Measurements from ENCODE around the gene CTNNA1.

The CTNNA1 gene

DNA sequence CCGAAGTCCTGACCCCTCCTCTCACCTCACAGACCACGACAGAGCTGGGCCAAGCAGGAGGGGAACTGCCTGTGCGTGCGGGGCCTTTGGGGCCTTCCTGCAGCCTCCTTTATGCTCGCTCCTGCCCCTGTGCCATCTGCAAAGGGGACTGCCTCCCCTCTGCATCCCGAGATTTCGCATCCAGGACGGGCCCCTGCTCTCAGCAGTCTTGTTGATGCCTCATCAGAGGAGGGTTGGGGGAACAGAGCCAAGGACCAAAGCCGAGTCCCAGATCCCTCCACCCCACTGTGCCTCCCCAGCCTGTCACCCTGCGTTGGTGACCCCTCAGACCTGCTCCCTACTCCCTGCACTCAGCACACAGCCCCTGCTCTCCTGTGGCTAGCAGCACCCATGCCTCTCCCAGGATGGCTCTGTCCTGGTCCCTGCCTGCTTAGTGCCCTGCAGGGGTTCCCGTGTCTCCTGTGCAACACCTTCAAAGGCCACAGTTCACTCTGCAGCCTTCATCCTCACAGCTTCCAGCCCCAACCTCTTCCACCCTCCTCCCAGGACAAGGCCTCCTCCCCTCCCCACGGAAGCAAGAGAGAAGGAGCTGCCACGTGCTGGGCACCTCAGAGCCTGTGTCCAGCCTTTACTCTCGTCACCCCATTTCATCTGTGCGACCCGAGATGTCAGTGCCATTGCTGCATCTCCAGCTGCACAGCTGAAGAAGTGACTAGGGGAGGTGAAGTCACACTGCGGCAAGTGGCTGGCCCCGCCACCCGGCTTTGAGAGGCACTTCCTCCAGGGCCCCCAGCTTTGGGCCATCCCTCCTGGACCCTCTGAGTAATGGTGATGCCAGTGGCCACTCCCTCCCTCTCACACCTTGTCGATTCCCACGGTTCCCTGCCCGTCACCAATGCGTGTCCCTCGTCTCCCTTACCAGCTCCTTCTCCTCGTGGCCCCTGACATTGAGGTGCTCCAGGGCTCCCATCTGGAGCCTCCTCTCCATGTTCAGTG, 184.5 kb downstream of the CTNNA1 start:
- DNase-seq: no peak

- DNase-seq: no peak
Observed at GRCh38 chr5:138938526-138938925, 185.3 kb downstream of the CTNNA1 start.

DNA sequence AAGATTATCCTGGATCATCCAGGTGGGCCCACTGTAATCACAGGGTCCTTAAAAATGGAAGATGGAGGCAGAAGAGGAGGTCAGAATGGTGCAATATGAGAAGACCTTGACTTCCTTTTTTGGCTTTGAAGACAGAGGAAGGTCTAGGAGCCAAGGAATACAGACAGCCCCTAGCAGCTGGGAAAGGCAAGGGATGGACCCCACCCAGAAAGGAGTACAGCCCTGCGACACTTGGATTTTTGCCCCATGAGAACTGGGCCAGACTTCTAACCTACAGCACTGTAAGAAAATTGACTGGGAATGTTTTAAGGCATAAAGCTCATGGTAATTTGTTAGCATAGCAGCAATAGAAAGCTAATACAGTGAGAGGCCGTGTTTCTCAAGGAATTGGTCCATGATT, 188.8 kb downstream of the CTNNA1 start:
- no peak for DNase-seq

DNA sequence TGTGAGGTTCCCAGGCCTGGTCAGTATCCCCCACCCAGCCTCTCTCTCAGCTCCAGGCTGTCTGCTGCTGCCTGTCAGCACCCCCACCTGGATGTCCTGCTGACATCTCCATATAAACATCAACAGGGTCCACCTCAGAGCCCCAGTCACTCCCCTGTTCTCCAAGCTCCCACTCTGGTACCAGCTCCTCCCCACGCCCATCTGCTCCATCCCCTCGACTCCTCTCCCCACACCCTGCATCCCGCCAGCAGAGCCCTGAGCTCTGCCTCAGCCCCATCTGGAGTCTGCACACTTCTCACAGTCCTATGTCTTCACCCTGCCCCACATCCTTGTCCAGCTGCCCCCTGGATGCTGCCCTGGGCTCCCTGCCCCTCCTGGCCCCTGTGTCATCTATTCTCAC, 189.6 kb downstream of the CTNNA1 start:
- DNase-seq: no peak

DNA sequence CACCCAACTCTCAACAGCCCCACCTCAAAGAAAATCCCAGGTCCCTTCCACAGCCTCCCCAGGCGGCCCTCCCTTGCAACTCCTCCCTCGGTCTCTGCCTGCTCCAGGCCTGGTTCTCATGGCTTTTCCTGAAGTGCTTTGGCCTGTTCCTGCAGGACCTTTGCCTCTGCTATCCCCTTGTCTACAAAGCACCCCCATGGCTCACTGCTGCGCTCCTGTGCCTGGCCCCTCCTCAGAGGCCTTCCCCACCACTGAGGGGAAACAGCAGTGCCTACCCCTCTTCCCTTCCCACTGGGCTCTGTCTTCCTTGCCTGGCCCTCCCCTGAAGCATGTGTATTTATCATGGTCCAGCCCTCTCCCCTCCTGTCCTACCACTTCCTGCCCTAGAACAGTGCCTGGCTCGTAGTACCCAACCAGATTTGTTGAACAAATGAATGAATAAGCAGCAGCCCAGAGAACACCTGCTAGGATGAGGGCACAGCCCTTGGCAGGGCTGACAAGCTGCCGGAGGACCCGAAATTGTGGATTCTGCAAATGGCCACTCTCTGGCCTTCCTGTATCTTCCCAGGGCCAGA, 190.5 kb downstream of the CTNNA1 start:
- DNase-seq: no peak

DNA sequence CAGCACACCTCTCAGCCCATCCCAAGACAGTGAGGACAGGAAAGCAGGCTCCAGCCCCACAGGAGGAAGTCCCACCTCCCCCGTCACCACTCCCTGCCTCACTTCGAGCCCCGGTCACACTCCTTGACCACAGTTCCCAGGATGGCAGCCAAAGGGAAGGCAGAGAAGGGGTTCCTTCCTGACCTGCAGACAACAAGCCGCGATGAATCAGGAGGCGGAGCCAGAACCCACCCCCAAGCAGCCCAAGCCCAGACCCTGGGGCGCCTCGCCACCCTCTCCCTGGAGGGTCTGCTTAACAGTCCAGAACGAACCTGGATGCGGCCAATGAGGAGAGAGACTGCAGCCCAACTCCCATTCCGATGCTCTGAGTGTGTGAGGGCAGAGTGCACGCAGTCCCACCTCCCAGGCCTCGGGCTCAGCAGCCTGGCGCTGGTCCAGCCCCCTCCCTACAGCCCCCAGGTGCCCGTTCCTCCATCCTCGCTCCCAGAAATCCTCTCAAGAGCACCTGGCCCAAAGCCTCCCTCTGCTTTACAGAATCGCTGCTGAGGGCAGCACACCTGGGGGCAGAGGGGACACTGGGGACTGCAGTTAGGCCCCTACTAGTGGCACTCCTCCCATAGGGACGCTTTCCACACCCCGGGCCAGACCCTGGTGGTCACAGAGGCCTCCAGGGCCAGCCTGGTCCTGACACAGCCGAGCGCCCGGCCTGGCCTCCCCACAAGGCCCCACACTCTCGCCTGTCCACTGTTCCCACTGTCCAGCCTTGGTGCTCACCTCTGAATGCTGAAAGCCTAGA, 191.5 kb downstream of the CTNNA1 start:
- DNase-seq: no peak

- DNase-seq: no peak
Observed at GRCh38 chr5:138945421-138946240, 192.4 kb downstream of the CTNNA1 start.

GRCh38 chr5:138946241-138946623, 193.0 kb downstream of the CTNNA1 start:
- DNase-seq: no peak

- DNase-seq: no peak
Observed at GRCh38 chr5:138946831-138947560, 193.8 kb downstream of the CTNNA1 start.

- no peak for DNase-seq
Observed at GRCh38 chr5:138947780-138948179, 194.6 kb downstream of the CTNNA1 start.

- no peak for DNase-seq
Observed at GRCh38 chr5:138948471-138949222, 195.4 kb downstream of the CTNNA1 start.

DNA sequence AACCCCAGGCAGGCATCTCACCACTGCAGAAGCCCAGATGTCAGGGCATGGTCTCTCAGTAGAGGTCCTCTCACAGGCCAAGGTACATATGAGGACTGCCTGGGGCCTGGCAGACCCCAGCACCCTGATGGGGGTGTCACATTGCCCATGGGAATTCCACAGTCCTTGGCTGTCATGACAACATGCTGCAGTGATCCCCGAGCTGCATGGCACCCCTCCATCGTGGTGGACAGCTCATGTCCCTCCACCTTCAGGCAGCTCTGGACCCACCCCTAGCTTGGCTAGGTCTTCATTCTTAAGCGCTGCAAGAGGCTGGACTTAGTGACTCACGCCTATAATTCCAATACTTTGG, 196.0 kb downstream of the CTNNA1 start:
- DNase-seq: no peak

- no peak for DNase-seq
Observed at GRCh38 chr5:138949988-138950387, 196.8 kb downstream of the CTNNA1 start.

- DNase-seq: no peak
Observed at GRCh38 chr5:138950421-138951031, 197.3 kb downstream of the CTNNA1 start.

GRCh38 chr5:138951091-138951985, 198.1 kb downstream of the CTNNA1 start:
- no peak for DNase-seq

DNA sequence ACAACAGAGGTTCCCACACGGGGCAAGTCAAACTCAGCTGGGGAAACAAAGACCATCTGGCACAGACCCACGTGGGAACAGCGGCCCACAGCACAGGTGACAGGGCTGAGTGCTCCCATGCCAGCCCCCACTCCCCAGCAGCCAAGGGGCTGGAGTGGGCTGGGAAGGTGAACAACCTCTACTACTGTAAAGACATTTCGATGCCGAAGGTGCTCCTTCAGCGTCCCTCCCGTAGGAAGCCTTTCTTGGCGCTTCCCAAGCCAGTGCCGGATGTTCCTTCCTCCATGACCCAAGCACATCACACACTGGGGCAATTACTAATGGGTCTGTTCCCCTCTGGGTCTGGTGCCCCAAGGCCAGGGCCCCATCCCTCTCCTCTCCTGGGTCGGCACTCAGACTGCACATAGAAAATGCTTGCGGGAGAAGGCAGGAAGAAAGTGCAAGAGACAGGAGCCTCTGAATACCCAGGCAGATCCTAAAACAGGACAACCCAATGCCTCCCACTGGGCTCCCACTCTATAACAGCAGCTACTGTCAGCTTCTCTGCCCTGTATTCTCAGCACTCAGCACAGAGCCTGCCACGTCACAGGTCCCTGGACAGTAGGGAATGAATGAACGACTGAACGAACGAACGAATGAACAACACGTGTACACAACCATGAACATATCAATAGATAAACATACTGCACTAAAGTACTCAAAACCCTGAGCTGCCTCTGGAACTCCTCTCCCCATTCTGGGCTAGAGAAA, 198.9 kb downstream of the CTNNA1 start:
- no peak for DNase-seq

GRCh38 chr5:138952962-138953361, 199.7 kb downstream of the CTNNA1 start:
- DNase-seq: no peak

GRCh38 chr5:138953387-138954256, 200.4 kb downstream of the CTNNA1 start:
- DNase-seq: no peak
